Iris pigment epithelial cell (primary cell): ENCODE measurements around the gene ZSWIM5.
A peak's percentile ranks its signal among the peaks of the same experiment; 100 is the strongest.

Source experiments
- DNase-seq: peaks from one replicate; pipeline ENCODE4 v3.0.0-alpha.2; 2011; ENCODE audit warnings: low read depth

ZSWIM5 gene

GRCh38 chr1:45016767-45017166 is 189.6 kb downstream of the ZSWIM5 start:
- DNase-seq = no peak

GRCh38 chr1:45016090-45016697 is 190.2 kb downstream of the ZSWIM5 start:
- no peak for DNase-seq

- no peak for DNase-seq
Measured at GRCh38 chr1:45015683-45016082, 190.7 kb downstream of the ZSWIM5 start.

- DNase-seq = peak; percentile 82
Measured at GRCh38 chr1:45014321-45015028, 191.9 kb downstream of the ZSWIM5 start.

- DNase-seq = no peak
Measured at GRCh38 chr1:45013551-45014209, 192.7 kb downstream of the ZSWIM5 start.

GRCh38 chr1:45012639-45013278 is 193.6 kb downstream of the ZSWIM5 start:
- DNase-seq = peak; percentile 75

- peak; percentile 98 for DNase-seq
Measured at GRCh38 chr1:45011837-45012638, 194.4 kb downstream of the ZSWIM5 start, which contains the start of gene UROD. Gene UROD (plus strand): TSS chr1:45012254. CDS start chr1:45012266, 12 bp downstream.

GRCh38 chr1:45010855-45011811 is 195.3 kb downstream of the ZSWIM5 start, which contains the start of gene HECTD3:
Gene HECTD3 (minus strand): TSS chr1:45011324. CDS start chr1:45011257, 67 bp downstream.
- peak; percentile 72 for DNase-seq

- no peak for DNase-seq
Measured at GRCh38 chr1:45009956-45010854, 196.2 kb downstream of the ZSWIM5 start.

- DNase-seq = no peak
Measured at GRCh38 chr1:45009296-45009865, 197.0 kb downstream of the ZSWIM5 start.

GRCh38 chr1:45008516-45008915 is 197.9 kb downstream of the ZSWIM5 start:
- DNase-seq = no peak

GRCh38 chr1:45008076-45008475 is 198.3 kb downstream of the ZSWIM5 start:
- no peak for DNase-seq

GRCh38 chr1:45007311-45007710 is 199.1 kb downstream of the ZSWIM5 start:
- no peak for DNase-seq

- no peak for DNase-seq
Measured at GRCh38 chr1:45005761-45006160, 200.6 kb downstream of the ZSWIM5 start.

- DNase-seq = no peak
Measured at GRCh38 chr1:45004281-45004920, 202.0 kb downstream of the ZSWIM5 start.

GRCh38 chr1:45003741-45004140 is 202.7 kb downstream of the ZSWIM5 start:
- DNase-seq = no peak

- no peak for DNase-seq
Measured at GRCh38 chr1:45002650-45003645, 203.5 kb downstream of the ZSWIM5 start.
